ENCODE measurements around the gene TUFT1. TPM values are rescaled to one million over a fixed set of nuclear protein-coding genes. Genes with fewer than 3 reads are reported as not detected.
"Not testable (repeated sequence)": the region's sequence is repeated elsewhere in the genome, so short reads cannot be mapped to it uniquely, and the experiment has no call there.

The TUFT1 gene
- polyA plus RNA-seq, 2 of the 4 experiments (the other 2 are of a cell fraction) = 21.1 to 27.5 TPM

DNA sequence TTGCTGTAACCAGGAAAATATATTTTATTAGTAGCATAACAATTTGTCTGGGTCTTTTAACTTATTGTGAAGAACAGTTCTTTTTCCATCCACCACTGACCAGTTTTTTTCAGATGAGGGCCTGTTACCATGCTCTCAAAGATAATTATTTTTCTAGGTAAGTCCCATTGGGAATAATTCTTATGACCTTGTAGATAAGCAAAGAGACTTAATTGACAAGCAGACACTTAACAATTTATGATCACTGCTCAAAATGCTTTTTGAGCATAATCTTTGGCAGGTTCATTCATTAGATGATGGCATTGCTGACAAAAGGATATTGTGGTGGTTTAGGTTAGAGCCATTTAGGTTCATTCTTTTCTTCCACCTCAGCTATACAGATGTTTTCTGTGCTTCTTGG, 78.4 kb downstream of the TUFT1 start:
- FAIRE-seq (no peak), DNase-seq (ENCODE audit: low read depth in 1 of 2, low spot score in 1 of 2) (no peak), ATAC-seq (no peak)
- Histone ChIP-seq H3K4me2 (peak overlapping the region; percentile 65; the same call in 2 of the 3 replicates), H3K4me3 (no peak overlapping the region), H3K4me1 (peaks cover 83% of the 10 kb centered on the region), H3K9me3 (no peaks in the 10 kb centered on the region), H3K27ac (peak overlapping the region; percentile 40 to 65; a peak in 2 of 6 replicates)
- ChIA-PET POLR2A (no interaction called here), CTCF (interaction anchor here (0.8 to 6.7 kb wide), 4 partner anchors 25 to 218 kb away, joined by 3 to 29 read pairs (median 6); no protein-coding TSS in a partner anchor)
- TF ChIP-seq RCOR1 (IDR thresholded peaks at IDR 0.05; ENCODE audit: low read depth, low read length) (no peak), RARB (CRISPR knock-in tag; IDR thresholded peaks at IDR 0.05) (no peak), HOXA7 (CRISPR knock-in tag; IDR thresholded peaks at IDR 0.05) (no peak), HES2 (IDR thresholded peaks at IDR 0.05) (no peak), CHD4 (IDR thresholded peaks at IDR 0.05; ENCODE audit: borderline replicate concordance) (no peak), POLR2A (IDR thresholded peaks at IDR 0.05; ENCODE audit: low read length) (no peak), ESRRA (IDR thresholded peaks at IDR 0.05; ENCODE audit: borderline replicate concordance, low read length) (no peak), RAD21 (conservative IDR thresholded peaks at IDR 0.05 in 1 of 2, IDR thresholded peaks at IDR 0.05 in 1 of 2) (no peak), REST (IDR thresholded peaks at IDR 0.05) (no peak), SMC3 (IDR thresholded peaks at IDR 0.05) (no peak)
- TF ChIP-seq, protein P1, sequence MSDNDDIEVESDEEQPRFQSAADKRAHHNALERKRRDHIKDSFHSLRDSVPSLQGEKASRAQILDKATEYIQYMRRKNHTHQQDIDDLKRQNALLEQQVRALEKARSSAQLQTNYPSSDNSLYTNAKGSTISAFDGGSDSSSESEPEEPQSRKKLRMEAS (IDR thresholded peaks at IDR 0.05) = no peak

- FAIRE-seq; DNase-seq (ENCODE audit: low read depth in 1 of 2, low spot score in 1 of 2); ATAC-seq; H3K4me3 ChIP-seq; H3K9me3 ChIP-seq: not testable (repeated sequence)
- H3K4me2 ChIP-seq = peak overlapping the region; percentile 65
- CTCF ChIA-PET = interaction anchor here (0.6 to 6.7 kb wide), 8 partner anchors 25 to 279 kb away, joined by 3 to 29 read pairs (median 3); no protein-coding TSS in a partner anchor
- peaks cover 78% of the 10 kb centered on the region for H3K4me1 ChIP-seq
- peak overlapping the region; percentile 40 to 65; a peak in 4 of 6 replicates for H3K27ac ChIP-seq
- POLR2A ChIA-PET = interaction anchor here (0.6 to 1.1 kb wide), 2 partner anchors 8 to 33 kb away, joined by 3 to 5 read pairs; no protein-coding TSS in a partner anchor
- WGBS (ENCODE audit: missing lambda C conversion rate) = 76% methylated on average over 6 of the region's 6 CpGs
Observed at GRCh38 chr1:151618996-151619395, 78.9 kb downstream of the TUFT1 start.

GRCh38 chr1:151619489-151620093, 79.5 kb downstream of the TUFT1 start:
- Histone ChIP-seq H3K4me3 (no peak overlapping the region), H3K9me3 (no peaks in the 10 kb centered on the region), H3K4me1 (peaks cover 81% of the 10 kb centered on the region), H3K4me2 (peak overlapping the region; percentile 65), H3K27ac (peak overlapping the region; percentile 52 to 65; a peak in 4 of 6 replicates)
- FAIRE-seq (no peak), DNase-seq (ENCODE audit: low read depth in 1 of 2, low spot score in 1 of 2) (peak in 1 of 2 experiments; percentile 40), ATAC-seq (peak; percentile 83 to 89)
- CTCF ChIA-PET = interaction anchor here (0.6 to 6.7 kb wide), 9 partner anchors 9 to 279 kb away, joined by 3 to 29 read pairs (median 3); no protein-coding TSS in a partner anchor
- no peak for TF ChIP-seq HOXA7 (CRISPR knock-in tag; IDR thresholded peaks at IDR 0.05)
- TF ChIP-seq, protein P2, sequence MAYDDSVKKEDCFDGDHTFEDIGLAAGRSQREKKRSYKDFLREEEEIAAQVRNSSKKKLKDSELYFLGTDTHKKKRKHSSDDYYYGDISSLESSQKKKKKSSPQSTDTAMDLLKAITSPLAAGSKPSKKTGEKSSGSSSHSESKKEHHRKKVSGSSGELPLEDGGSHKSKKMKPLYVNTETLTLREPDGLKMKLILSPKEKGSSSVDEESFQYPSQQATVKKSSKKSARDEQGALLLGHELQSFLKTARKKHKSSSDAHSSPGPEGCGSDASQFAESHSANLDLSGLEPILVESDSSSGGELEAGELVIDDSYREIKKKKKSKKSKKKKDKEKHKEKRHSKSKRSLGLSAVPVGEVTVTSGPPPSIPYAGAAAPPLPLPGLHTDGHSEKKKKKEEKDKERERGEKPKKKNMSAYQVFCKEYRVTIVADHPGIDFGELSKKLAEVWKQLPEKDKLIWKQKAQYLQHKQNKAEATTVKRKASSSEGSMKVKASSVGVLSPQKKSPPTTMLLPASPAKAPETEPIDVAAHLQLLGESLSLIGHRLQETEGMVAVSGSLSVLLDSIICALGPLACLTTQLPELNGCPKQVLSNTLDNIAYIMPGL (CRISPR knock-in tag; IDR thresholded peaks at IDR 0.05; ENCODE audit: borderline replicate concordance) = no peak
- TF ChIP-seq FOSL2 (IDR thresholded peaks at IDR 0.05) = peak; percentile 16; the same call in 1 of the 2 replicates
- TF ChIP-seq FOSL2 (CRISPR knock-in tag; IDR thresholded peaks at IDR 0.05) = peak; percentile 66
- TF ChIP-seq HDAC2 (IDR thresholded peaks at IDR 0.05) = no peak
- 45% methylated on average over 6 of the region's 6 CpGs for WGBS (ENCODE audit: missing lambda C conversion rate)
- POLR2A ChIA-PET = interaction anchor here (0.6 to 1.1 kb wide), 3 partner anchors 8 to 98 kb away, joined by 3 to 5 read pairs (median 3); no protein-coding TSS in a partner anchor

Measured in A549 (cell line).